Measurements from ENCODE around the gene RPRD2.

- TF ChIP-seq, protein P1, sequence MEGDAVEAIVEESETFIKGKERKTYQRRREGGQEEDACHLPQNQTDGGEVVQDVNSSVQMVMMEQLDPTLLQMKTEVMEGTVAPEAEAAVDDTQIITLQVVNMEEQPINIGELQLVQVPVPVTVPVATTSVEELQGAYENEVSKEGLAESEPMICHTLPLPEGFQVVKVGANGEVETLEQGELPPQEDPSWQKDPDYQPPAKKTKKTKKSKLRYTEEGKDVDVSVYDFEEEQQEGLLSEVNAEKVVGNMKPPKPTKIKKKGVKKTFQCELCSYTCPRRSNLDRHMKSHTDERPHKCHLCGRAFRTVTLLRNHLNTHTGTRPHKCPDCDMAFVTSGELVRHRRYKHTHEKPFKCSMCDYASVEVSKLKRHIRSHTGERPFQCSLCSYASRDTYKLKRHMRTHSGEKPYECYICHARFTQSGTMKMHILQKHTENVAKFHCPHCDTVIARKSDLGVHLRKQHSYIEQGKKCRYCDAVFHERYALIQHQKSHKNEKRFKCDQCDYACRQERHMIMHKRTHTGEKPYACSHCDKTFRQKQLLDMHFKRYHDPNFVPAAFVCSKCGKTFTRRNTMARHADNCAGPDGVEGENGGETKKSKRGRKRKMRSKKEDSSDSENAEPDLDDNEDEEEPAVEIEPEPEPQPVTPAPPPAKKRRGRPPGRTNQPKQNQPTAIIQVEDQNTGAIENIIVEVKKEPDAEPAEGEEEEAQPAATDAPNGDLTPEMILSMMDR (IDR thresholded peaks at IDR 0.05), result no peak
- no peak for TF ChIP-seq POLR2A (IDR thresholded peaks at IDR 0.05)
These were observed 42.2 kb upstream of the RPRD2 start for GRCh38 chr1:150321826-150322166.
